ENCODE results near the gene GRXCR1. TPM values are rescaled to one million over a fixed set of nuclear protein-coding genes. Genes with fewer than 3 reads are reported as not detected.

GRXCR1 gene
- total RNA-seq, 4 donors from 2014 or later, result not detected

DNA sequence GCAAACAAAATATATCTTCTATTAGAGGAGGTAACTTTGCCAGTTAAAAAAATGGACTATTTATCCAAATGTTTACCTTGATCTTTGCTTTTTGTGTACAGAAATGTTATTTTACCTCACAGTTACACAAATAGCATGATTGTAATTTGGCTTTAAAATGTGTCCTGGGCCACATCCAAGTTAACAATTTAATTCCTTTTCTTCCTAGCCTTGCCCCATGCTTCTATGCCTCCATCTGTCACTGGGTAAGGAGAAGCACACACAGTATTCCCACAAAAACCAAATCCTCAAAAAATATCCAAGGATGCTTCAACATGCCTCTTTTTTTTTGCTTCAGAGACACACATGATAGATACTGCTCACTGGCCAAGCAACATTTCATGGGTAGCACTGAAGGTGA lies 30.9 kb downstream of the GRXCR1 start:
- no peak for DNase-seq (ENCODE audit: low spot score in 2 of 2)
- intact Hi-C loops (cut with DNase I; ENCODE audit: low total_unique reads), result no loop called here
- H3K4me3 ChIP-seq (ENCODE audit: low read depth, poor library complexity, severe bottlenecking), result no peak overlapping the region
- TF ChIP-seq, protein P1, sequence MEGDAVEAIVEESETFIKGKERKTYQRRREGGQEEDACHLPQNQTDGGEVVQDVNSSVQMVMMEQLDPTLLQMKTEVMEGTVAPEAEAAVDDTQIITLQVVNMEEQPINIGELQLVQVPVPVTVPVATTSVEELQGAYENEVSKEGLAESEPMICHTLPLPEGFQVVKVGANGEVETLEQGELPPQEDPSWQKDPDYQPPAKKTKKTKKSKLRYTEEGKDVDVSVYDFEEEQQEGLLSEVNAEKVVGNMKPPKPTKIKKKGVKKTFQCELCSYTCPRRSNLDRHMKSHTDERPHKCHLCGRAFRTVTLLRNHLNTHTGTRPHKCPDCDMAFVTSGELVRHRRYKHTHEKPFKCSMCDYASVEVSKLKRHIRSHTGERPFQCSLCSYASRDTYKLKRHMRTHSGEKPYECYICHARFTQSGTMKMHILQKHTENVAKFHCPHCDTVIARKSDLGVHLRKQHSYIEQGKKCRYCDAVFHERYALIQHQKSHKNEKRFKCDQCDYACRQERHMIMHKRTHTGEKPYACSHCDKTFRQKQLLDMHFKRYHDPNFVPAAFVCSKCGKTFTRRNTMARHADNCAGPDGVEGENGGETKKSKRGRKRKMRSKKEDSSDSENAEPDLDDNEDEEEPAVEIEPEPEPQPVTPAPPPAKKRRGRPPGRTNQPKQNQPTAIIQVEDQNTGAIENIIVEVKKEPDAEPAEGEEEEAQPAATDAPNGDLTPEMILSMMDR (IDR thresholded peaks at IDR 0.05), result no peak
- no peak for TF ChIP-seq POLR2A (IDR thresholded peaks at IDR 0.05)

GRCh38 chr4:42925921-42926320 lies 33.4 kb downstream of the GRXCR1 start:
- intact Hi-C loops (cut with DNase I; ENCODE audit: low total_unique reads), result no loop called here
- 58 to 69% methylated on average over 3 of the region's 3 CpGs for WGBS, 2 donors
- no peak for TF ChIP-seq POLR2A (IDR thresholded peaks at IDR 0.05)
- TF ChIP-seq, protein P1 (IDR thresholded peaks at IDR 0.05), result no peak

DNA sequence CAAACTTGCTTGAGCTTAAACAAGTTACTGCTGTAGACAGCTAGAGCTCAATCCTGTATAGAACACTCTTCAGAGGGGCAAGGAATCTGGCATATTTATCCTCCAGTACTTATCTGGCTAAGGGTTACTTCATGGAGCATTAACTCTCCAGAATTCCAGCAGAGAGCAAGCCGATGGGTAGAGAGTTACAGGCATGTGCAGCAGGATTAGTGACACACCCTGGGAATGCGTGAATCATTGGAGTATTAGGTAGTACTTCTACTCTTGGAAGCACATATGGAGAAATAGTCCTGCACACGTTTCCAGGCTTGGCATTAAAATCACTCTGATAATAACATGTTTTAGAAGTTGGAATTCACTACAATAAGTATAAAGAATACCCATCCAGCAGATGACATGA lies 35.4 kb downstream of the GRXCR1 start:
- no peak for DNase-seq (ENCODE audit: low spot score in 2 of 2)
- no peak overlapping the region for H3K4me3 ChIP-seq (ENCODE audit: low read depth, poor library complexity, severe bottlenecking)
- intact Hi-C loops (cut with DNase I; ENCODE audit: low total_unique reads), result no loop called here
- WGBS, 2 donors, result 48 to 57% methylated on average over 3 of the region's 3 CpGs
- TF ChIP-seq, protein P1 (IDR thresholded peaks at IDR 0.05), result no peak
- no peak for TF ChIP-seq POLR2A (IDR thresholded peaks at IDR 0.05)

More at GRCh38 chr4:42925921-42926320, 33.4 kb downstream of the GRXCR1 start:
- no peak for DNase-seq (ENCODE audit: low spot score in 2 of 2)
- no peak overlapping the region for H3K4me3 ChIP-seq (ENCODE audit: low read depth, poor library complexity, severe bottlenecking)

- TF ChIP-seq, protein P1 (IDR thresholded peaks at IDR 0.05), result no peak
- TF ChIP-seq POLR2A (IDR thresholded peaks at IDR 0.05), result no peak
- DNase-seq (ENCODE audit: low spot score in 2 of 2), result no peak
- intact Hi-C loops (cut with DNase I; ENCODE audit: low total_unique reads), result no loop called here
These were observed 36.1 kb downstream of the GRXCR1 start for GRCh38 chr4:42928582-42928981.

GRCh38 chr4:42942216-42942615 lies 49.7 kb downstream of the GRXCR1 start:
- H3K4me3 ChIP-seq (ENCODE audit: low read depth, poor library complexity, severe bottlenecking), result no peak overlapping the region
- DNase-seq (ENCODE audit: low spot score in 2 of 2), result no peak
- intact Hi-C loops (cut with DNase I; ENCODE audit: low total_unique reads), result no loop called here
- 75 to 88% methylated on average over 1 of the region's 1 CpG for WGBS, 2 donors
- TF ChIP-seq, protein P1 (IDR thresholded peaks at IDR 0.05), result no peak
- no peak for TF ChIP-seq POLR2A (IDR thresholded peaks at IDR 0.05)

More at GRCh38 chr4:42928582-42928981, 36.1 kb downstream of the GRXCR1 start:
- no peak overlapping the region for H3K4me3 ChIP-seq (ENCODE audit: low read depth, poor library complexity, severe bottlenecking)

- no peak overlapping the region for H3K4me3 ChIP-seq (ENCODE audit: low read depth, poor library complexity, severe bottlenecking)
- intact Hi-C loops (cut with DNase I; ENCODE audit: low total_unique reads), result no loop called here
- DNase-seq (ENCODE audit: low spot score in 2 of 2), result no peak
- WGBS, 2 donors, result 62 to 67% methylated on average over 2 of the region's 2 CpGs
- TF ChIP-seq, protein P1 (IDR thresholded peaks at IDR 0.05), result no peak
- TF ChIP-seq POLR2A (IDR thresholded peaks at IDR 0.05), result no peak
These were observed 53.4 kb downstream of the GRXCR1 start for GRCh38 chr4:42945874-42946273.
